Ovary (tissue), 3 donors: ENCODE measurements around the gene BMPER.

ENCODE experiments used
- CTCF ChIP-seq, 3 donors: fragments of 450-650 bp in 2 of 3; fragments of 200-600 bp in 1 of 3; IDR thresholded peaks; one replicate each; pipeline versions ENCODE4 v1.5.1 to v1.8.0; 2016 to 2022; ENCODE audit warnings: antibody characterized with exemption in 3 of 3, mild to moderate bottlenecking in 1 of 3
- EP300 ChIP-seq: sonication (generic); formaldehyde crosslinking; IDR thresholded peaks from one replicate; pipeline ENCODE4 v1.6.1; 2017; ENCODE audit warnings: antibody characterized with exemption
- donor health status: DM: no; HTN: no; CAD: no.

GRCh38 chr7:33970536-33970935 is 65.2 kb downstream of the BMPER start:
- no peak for TF ChIP-seq EP300
- TF ChIP-seq CTCF (IDR thresholded peaks at IDR 0.05) = no peak
